ENCODE measurements around the gene PDIA4. TPM values are rescaled to one million over a fixed set of nuclear protein-coding genes. Genes with fewer than 3 reads are reported as not detected.

PDIA4 gene
- total RNA-seq, 1 donor from 2014 or later = 154 TPM

GRCh38 chr7:149001427-149002068 is 26.8 kb downstream of the PDIA4 start:
- H3K4me3 Mint-ChIP-seq = no peak overlapping the region
- H3K36me3 Mint-ChIP-seq (ENCODE audit: low read depth) = peaks cover 16% of the 10 kb centered on the region
- no peak for TF ChIP-seq CTCF (conservative IDR thresholded peaks at IDR 0.05)
- no peaks in the 10 kb centered on the region for H3K27me3 Mint-ChIP-seq (ENCODE audit: low read depth)
- H3K27ac Mint-ChIP-seq (ENCODE audit: unreplicated experiment) = peak overlapping the region; percentile 46
- no peak for DNase-seq (ENCODE audit: low read depth, low spot score)
- no peaks in the 10 kb centered on the region for H3K4me1 Mint-ChIP-seq
- H3K9me3 Mint-ChIP-seq = no peaks in the 10 kb centered on the region

GRCh38 chr7:149000961-149001360 is 27.3 kb downstream of the PDIA4 start:
- DNase-seq (ENCODE audit: low read depth, low spot score) = no peak
- no peaks in the 10 kb centered on the region for H3K27me3 Mint-ChIP-seq (ENCODE audit: low read depth)
- no peak for TF ChIP-seq CTCF (conservative IDR thresholded peaks at IDR 0.05)
- H3K4me3 Mint-ChIP-seq = no peak overlapping the region
- no peaks in the 10 kb centered on the region for H3K4me1 Mint-ChIP-seq
- H3K36me3 Mint-ChIP-seq (ENCODE audit: low read depth) = peaks cover 14% of the 10 kb centered on the region
- H3K9me3 Mint-ChIP-seq = no peaks in the 10 kb centered on the region
- H3K27ac Mint-ChIP-seq (ENCODE audit: unreplicated experiment) = peak overlapping the region; percentile 46

GRCh38 chr7:148999192-148999591 is 29.1 kb downstream of the PDIA4 start:
- Mint-ChIP-seq H3K9me3 (no peaks in the 10 kb centered on the region), H3K27ac (ENCODE audit: unreplicated experiment) (no peak overlapping the region), H3K4me3 (no peak overlapping the region), H3K27me3 (ENCODE audit: low read depth) (no peaks in the 10 kb centered on the region), H3K36me3 (ENCODE audit: low read depth) (peaks cover 10% of the 10 kb centered on the region), H3K4me1 (no peaks in the 10 kb centered on the region)
- TF ChIP-seq CTCF (conservative IDR thresholded peaks at IDR 0.05) = no peak
- DNase-seq (ENCODE audit: low read depth, low spot score) = no peak

GRCh38 chr7:148997497-148997896 is 30.8 kb downstream of the PDIA4 start:
- Mint-ChIP-seq H3K27me3 (ENCODE audit: low read depth) (no peaks in the 10 kb centered on the region), H3K36me3 (ENCODE audit: low read depth) (peaks cover 5% of the 10 kb centered on the region), H3K4me3 (no peak overlapping the region), H3K27ac (ENCODE audit: unreplicated experiment) (no peak overlapping the region), H3K4me1 (no peaks in the 10 kb centered on the region), H3K9me3 (no peaks in the 10 kb centered on the region)
- DNase-seq (ENCODE audit: low read depth, low spot score) = no peak
- no peak for TF ChIP-seq CTCF (conservative IDR thresholded peaks at IDR 0.05)

- Mint-ChIP-seq H3K9me3 (peaks cover 3% of the 10 kb centered on the region), H3K36me3 (ENCODE audit: low read depth) (no peaks in the 10 kb centered on the region), H3K27me3 (ENCODE audit: low read depth) (no peaks in the 10 kb centered on the region), H3K4me1 (no peaks in the 10 kb centered on the region), H3K4me3 (no peak overlapping the region), H3K27ac (ENCODE audit: unreplicated experiment) (no peak overlapping the region)
- no peak for TF ChIP-seq CTCF (conservative IDR thresholded peaks at IDR 0.05)
- no peak for DNase-seq (ENCODE audit: low read depth, low spot score)
These were observed 33.7 kb downstream of the PDIA4 start for GRCh38 chr7:148994576-148994975.

Measured in neural crest cell (in vitro differentiated cells).